HepG2 (cell line): ENCODE measurements around the gene TAF6L. TPM values are rescaled to one million over a fixed set of nuclear protein-coding genes. Genes with fewer than 3 reads are reported as not detected.

Source experiments
- ARNT ChIP-seq: fragments of 450-650 bp; IDR thresholded peaks from 2 replicates; pipeline ENCODE4 v1.6.1; 2017
- ATF7-NPFF ChIP-seq: sonication (generic); formaldehyde crosslinking; IDR thresholded peaks from 2 replicates; pipeline ENCODE4 v1.8.1; 2023; ENCODE audit warnings: mild to moderate bottlenecking, low read depth, missing genetic modification reagents, moderate library complexity
- BRD4 ChIP-seq: sonication (generic); formaldehyde crosslinking; IDR thresholded peaks from 2 replicates; pipeline ENCODE4 v1.4.0; 2020; ENCODE audit warnings: missing genetic modification reagents
- EEA1 ChIP-seq: sonication (generic); formaldehyde crosslinking; IDR thresholded peaks from 2 replicates; pipeline ENCODE4 v1.5.1; 2020; ENCODE audit warnings: mild to moderate bottlenecking, missing genetic modification reagents, borderline replicate concordance
- GABPB1 ChIP-seq: IDR thresholded peaks from 2 replicates; pipeline ENCODE4 v1.6.1; 2016; ENCODE audit warnings: mild to moderate bottlenecking, missing genetic modification reagents, moderate library complexity, missing compliant biosample characterization
- NAIF1 ChIP-seq: sonication (generic); formaldehyde crosslinking; IDR thresholded peaks from 2 replicates; pipeline ENCODE4 v1.5.0; 2020; ENCODE audit warnings: mild to moderate bottlenecking, missing genetic modification reagents, borderline replicate concordance
- RNF219 ChIP-seq: sonication (generic); formaldehyde crosslinking; IDR thresholded peaks from 2 replicates; pipeline ENCODE4 v1.5.0; 2020; ENCODE audit warnings: mild to moderate bottlenecking, missing genetic modification reagents
- SMC3 ChIP-seq: IDR thresholded peaks from 2 replicates; pipeline ENCODE4 v1.6.1; 2011; ENCODE audit warnings: low read length, improper control_type of control experiment
- SNAPC2 ChIP-seq: sonication (generic); formaldehyde crosslinking; IDR thresholded peaks from 2 replicates; pipeline ENCODE4 v1.8.1; 2022; ENCODE audit warnings: mild to moderate bottlenecking, missing genetic modification reagents
- SOX5 ChIP-seq: IDR thresholded peaks from 2 replicates; pipeline ENCODE4 v1.6.1; 2016; ENCODE audit warnings: borderline replicate concordance
- SPEN ChIP-seq: sonication (generic); formaldehyde crosslinking; IDR thresholded peaks from 2 replicates; pipeline ENCODE4 v1.5.1; 2020; ENCODE audit warnings: low read depth, mild to moderate bottlenecking, missing genetic modification reagents
- U2AF1 ChIP-seq: fragments of 200-400 bp; formaldehyde crosslinking; optimal IDR thresholded peaks from 2 replicates; pipeline ENCODE3; 2017; ENCODE audit warnings: mild to moderate bottlenecking, low read depth, low read length
- ZFP41 ChIP-seq: sonication (generic); formaldehyde crosslinking; IDR thresholded peaks from 2 replicates; pipeline ENCODE4 v1.4.0; 2020; ENCODE audit warnings: mild to moderate bottlenecking, missing genetic modification reagents, borderline replicate concordance
- ZIK1 ChIP-seq: sonication (generic); formaldehyde crosslinking; IDR thresholded peaks from 2 replicates; pipeline ENCODE4 v1.5.0; 2020; ENCODE audit warnings: mild to moderate bottlenecking, low read depth, missing genetic modification reagents, borderline replicate concordance
- ZNF12 ChIP-seq: sonication (generic); formaldehyde crosslinking; IDR thresholded peaks from 2 replicates; pipeline ENCODE4 v1.5.0; 2020; ENCODE audit warnings: missing genetic modification reagents
- ZNF275 ChIP-seq: sonication (generic); formaldehyde crosslinking; IDR thresholded peaks from 2 replicates; pipeline ENCODE4 v1.8.0; 2022; ENCODE audit warnings: missing genetic modification reagents, mild to moderate bottlenecking, inconsistent platforms, borderline replicate concordance
- ZNF335 ChIP-seq: sonication (generic); formaldehyde crosslinking; IDR thresholded peaks from 2 replicates; pipeline ENCODE4 v1.4.0; 2020; ENCODE audit warnings: missing genetic modification reagents
- ZNF468 ChIP-seq: sonication (generic); formaldehyde crosslinking; IDR thresholded peaks from 2 replicates; pipeline ENCODE4 v1.8.0; 2022; ENCODE audit warnings: mild to moderate bottlenecking, moderate library complexity, missing genetic modification reagents
- ZNF510 ChIP-seq: sonication (generic); formaldehyde crosslinking; IDR thresholded peaks from 2 replicates; pipeline ENCODE4 v1.4.0; 2020; ENCODE audit warnings: low read depth, mild to moderate bottlenecking, missing genetic modification reagents
- ZNF563 ChIP-seq: sonication (generic); formaldehyde crosslinking; IDR thresholded peaks from 2 replicates; pipeline ENCODE4 v1.8.0; 2022; ENCODE audit warnings: mild to moderate bottlenecking, moderate library complexity, missing genetic modification reagents
- ZNF615 ChIP-seq: sonication (generic); formaldehyde crosslinking; IDR thresholded peaks from 2 replicates; pipeline ENCODE4 v1.5.0; 2020; ENCODE audit warnings: mild to moderate bottlenecking, missing genetic modification reagents, borderline replicate concordance
- ZNF639 ChIP-seq: conservative IDR thresholded peaks from 2 replicates; pipeline ENCODE4 v1.6.1; 2018; ENCODE audit warnings: missing genetic modification reagents
- ZNF710 ChIP-seq: sonication (generic); formaldehyde crosslinking; IDR thresholded peaks from 2 replicates; pipeline ENCODE4 v1.5.0; 2020; ENCODE audit warnings: mild to moderate bottlenecking, missing genetic modification reagents, borderline replicate concordance
- ZNF878 ChIP-seq: sonication (generic); formaldehyde crosslinking; IDR thresholded peaks from 2 replicates; pipeline ENCODE4 v1.8.1; 2023; ENCODE audit warnings: mild to moderate bottlenecking, missing genetic modification reagents, moderate library complexity
- polyA plus RNA-seq, 8 experiments: library from polyadenylated mRNA; depleted of rRNA in 3 of 8; stranded (reverse) in 7 of 8; unstranded in 1 of 8; fragments of >200 nt; fragmentation: Illumina TruSeq in 4 of 8; extraction: Trizol in 4 of 8; gene quantifications; 2 replicates each; pipeline versions ENCODE4 v1.2.1 to v1.2.3, GENCODE V29; 2011 to 2016; ENCODE audit warnings: low read depth in 4 of 8, missing spikeins in 1 of 8, mixed read lengths in 1 of 8; ENCODE audit not compliant: insufficient read depth in 1 of 8
- total RNA-seq, 5 experiments: library from RNA; depleted of rRNA; stranded (reverse); fragments of >200 nt; fragmentation: Illumina TruSeq; extraction: Trizol; gene quantifications; 2 replicates each; pipeline ENCODE4 v1.2.3, GENCODE V29; 2016; ENCODE audit warnings: low read depth in 1 of 5

TAF6L gene
- total and polyA plus RNA-seq, 2 of the 13 experiments (the other 11 are each of a cell fraction or from before 2014, with no cell fraction given), result 12.6 to 19.4 TPM

- TF ChIP-seq NAIF1 (CRISPR knock-in tag) (no peak), ZNF878 (no peak), ZNF510 (peak; percentile 31; the same call in 1 of the 2 replicates), SPEN (peak; percentile 56), ZNF12 (CRISPR knock-in tag) (no peak), EEA1 (peak; percentile 57; the same call in 1 of the 2 replicates), ZNF639 (CRISPR knock-in tag) (no peak), ZNF468 (CRISPR knock-in tag) (no peak), ZNF710 (peak; percentile 79), SOX5 (no peak), U2AF1 (peak; percentile 79), ZFP41 (CRISPR knock-in tag) (no peak), SMC3 (no peak), RNF219 (CRISPR knock-in tag) (no peak), ZNF563 (CRISPR knock-in tag) (no peak; the same call in 1 of the 2 replicates), ATF7-NPFF (CRISPR knock-in tag) (no peak), ZNF615 (CRISPR knock-in tag) (no peak), ZIK1 (CRISPR knock-in tag) (no peak), ARNT (no peak), ZNF275 (no peak), BRD4 (CRISPR knock-in tag) (no peak), ZNF335 (CRISPR knock-in tag) (no peak), SNAPC2 (no peak), GABPB1 (CRISPR knock-in tag) (peak; percentile 94)
Measured at GRCh38 chr11:62831520-62832335, 60.5 kb downstream of the TAF6L start, which contains the start of gene STX5 (continued).
